HG02981 (cell line): ENCODE measurements around the gene POFUT1.
"Not testable (repeated sequence)": the region's sequence is repeated elsewhere in the genome, so short reads cannot be mapped to it uniquely, and the experiment has no call there.

ENCODE experiments used
- ATAC-seq: cut with Tn5 transposase; IDR thresholded peaks from one replicate; pipeline ENCODE4 v1.9.1; 2021; ENCODE audit warnings: mild to moderate bottlenecking, moderate library complexity; ENCODE audit not compliant: unreplicated experiment

POFUT1 gene

DNA sequence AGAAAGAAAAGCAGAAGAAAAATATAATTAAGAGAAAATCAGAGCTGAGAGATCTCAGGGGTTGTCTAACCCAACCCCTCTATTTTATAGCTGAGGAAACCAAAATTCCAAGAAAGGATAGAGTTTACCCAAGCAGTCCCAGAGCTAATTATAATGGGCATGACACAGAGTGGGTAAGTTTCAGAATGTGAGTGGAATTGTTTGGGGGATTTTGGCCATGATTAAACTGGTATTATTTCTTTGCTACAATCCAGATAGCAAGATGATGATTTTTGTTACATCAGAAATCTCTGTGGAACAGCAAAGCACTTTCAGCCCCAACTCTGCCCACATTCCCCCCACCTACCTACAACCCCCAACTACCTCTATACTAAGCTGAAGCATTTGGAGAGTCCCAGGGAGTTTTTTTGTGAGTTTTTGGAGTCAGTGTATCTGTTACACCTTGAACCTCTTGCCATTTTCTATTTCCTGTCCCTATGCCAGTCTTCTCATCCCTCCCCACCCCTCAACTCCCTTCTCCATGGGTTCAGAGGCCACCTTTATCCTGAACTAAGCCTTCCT lies 24.7 kb downstream of the POFUT1 start:
- no peak for ATAC-seq

DNA sequence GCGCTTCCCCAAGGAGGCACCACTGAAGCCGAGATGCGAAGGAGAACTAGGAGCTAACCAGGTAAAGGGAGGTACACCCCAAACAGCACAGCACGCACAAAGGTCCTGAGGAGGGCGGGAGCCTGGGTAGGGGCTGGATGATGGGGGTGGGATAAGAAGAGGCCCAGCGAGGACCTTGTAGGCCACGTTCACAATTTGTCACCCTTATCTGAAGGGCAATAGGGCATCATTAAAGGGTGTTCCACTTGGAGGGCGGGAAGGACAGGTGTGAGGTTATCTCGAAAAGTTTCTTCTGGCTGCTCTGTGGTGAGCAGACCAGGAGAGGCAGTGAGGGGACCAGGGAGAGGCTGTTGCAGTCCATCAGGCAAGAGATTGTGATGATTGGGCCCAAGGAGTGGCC lies 25.6 kb downstream of the POFUT1 start:
- no peak for ATAC-seq

DNA sequence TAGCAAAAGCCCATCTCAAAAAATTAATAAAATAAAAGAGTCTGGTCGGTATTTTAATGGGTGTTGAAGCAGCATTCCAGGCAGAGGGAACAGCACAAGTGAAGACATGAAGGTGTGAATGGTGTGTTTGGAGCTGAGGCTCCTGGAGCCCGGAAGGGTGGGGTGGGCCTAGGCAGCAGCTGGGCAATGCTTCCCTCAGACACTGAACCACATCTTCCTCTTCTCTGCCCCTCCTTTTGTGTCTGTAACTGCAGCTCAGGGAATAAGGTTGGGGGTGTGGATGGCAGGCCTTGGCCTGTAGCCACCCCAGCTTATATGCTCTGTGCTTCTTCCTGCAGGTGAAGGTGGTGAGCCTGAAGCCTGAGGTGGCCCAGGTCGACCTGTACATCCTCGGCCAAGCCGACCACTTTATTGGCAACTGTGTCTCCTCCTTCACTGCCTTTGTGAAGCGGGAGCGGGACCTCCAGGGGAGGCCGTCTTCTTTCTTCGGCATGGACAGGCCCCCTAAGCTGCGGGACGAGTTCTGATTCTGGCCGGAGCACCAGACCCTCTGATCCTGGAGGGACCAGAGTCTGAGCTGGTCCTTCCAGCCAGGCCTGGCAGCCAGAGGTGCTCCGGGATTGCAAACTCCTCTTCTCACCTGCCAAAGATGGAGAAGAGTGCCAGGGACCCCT lies 26.6 kb downstream of the POFUT1 start:
- ATAC-seq: no peak

DNA sequence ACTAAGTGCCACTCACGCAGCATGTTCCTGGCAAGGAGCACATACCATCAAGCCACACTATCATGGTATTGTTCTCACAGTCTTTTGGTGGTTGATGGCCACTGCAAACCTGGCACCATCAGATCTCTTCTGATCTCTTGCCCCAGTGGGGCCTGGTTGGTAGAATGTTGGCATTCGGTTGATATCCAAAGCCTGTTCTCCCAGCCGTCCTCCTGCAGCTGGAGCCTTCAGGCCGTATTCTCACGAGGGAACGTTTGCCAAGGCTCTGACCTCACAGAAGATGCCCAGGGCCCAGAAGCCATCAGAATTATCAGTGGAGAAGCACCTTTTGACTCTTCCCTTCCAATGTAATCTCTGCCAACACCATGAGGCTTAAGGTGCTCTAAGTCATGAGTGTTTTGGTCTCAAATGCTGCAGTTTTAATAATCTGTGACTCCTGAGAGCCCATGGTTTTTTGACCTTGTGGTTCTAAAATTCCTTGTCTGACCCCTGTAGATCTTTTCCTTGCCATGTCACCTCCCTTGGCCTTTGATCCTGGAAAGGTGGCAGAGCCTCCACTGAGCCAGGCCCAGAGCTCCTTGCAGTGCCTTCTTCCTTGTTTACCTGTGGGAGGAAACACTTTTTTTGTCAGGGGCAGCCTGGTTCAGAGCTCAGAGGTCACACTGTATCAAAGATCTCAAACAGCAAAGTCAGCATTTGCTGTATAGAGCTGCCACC lies 27.8 kb downstream of the POFUT1 start:
- ATAC-seq: no peak

DNA sequence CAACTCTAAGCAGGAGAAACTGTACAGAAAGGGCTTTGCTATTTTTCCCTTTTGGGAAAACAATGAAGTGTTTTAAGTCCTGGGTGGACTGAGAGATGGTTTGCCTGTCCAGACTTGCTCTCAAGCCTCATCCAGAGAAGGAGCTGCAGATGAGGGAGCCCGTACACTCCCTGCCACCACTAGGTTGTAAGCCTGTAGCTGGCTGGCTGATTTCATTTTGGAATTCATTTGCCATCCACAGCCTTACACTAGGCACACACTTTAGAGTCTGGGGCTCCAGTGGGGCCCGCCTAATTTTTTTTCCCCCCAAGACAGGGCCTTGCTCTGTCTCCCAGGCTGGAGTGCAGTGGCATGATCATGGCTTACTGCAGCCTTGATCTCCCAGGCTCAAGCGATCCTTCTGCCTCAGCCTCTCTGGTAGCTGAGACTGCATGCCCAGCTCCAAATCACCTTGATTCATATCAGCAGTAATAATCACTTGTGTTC lies 28.4 kb downstream of the POFUT1 start:
- ATAC-seq: no peak

DNA sequence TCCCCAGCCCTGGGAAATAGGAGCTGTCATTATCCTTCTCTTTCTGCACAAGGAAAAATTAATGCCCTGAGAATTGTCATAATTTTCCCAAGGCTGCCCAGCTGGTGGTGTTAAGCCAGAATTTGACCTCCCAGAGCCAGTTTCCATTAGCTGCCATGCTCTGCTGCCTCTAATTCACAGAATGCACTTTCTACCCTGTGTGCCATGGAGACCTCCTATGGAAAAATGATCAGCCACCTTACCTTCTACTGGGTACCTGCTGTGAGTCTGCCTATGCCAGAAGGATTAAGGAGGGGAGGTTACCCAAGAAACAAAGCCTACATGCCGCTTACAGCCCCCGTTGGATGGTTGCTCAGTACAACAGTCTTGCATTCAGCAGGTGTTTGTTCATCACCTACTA lies 29.1 kb downstream of the POFUT1 start:
- ATAC-seq: no peak

DNA sequence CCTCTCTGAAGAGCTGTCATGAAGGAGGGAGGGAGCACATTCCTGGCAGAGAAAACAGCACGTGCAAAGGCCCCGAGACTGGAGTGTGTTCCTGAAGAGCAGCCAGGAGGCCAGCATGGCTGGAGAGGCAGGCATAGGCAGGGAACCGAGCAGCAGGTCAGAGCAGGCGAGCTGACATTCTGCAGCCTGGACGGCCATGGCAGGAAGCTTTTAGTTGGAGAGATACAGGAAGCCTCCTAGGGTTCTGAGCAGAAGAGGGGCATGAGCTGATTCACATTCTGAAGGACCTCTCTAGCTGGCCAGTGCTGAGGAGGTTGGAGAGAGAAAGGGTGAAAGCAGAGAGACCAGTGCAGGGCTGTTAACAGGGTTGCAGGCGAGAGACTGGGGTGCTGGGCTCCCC lies 29.7 kb downstream of the POFUT1 start:
- no peak for ATAC-seq

DNA sequence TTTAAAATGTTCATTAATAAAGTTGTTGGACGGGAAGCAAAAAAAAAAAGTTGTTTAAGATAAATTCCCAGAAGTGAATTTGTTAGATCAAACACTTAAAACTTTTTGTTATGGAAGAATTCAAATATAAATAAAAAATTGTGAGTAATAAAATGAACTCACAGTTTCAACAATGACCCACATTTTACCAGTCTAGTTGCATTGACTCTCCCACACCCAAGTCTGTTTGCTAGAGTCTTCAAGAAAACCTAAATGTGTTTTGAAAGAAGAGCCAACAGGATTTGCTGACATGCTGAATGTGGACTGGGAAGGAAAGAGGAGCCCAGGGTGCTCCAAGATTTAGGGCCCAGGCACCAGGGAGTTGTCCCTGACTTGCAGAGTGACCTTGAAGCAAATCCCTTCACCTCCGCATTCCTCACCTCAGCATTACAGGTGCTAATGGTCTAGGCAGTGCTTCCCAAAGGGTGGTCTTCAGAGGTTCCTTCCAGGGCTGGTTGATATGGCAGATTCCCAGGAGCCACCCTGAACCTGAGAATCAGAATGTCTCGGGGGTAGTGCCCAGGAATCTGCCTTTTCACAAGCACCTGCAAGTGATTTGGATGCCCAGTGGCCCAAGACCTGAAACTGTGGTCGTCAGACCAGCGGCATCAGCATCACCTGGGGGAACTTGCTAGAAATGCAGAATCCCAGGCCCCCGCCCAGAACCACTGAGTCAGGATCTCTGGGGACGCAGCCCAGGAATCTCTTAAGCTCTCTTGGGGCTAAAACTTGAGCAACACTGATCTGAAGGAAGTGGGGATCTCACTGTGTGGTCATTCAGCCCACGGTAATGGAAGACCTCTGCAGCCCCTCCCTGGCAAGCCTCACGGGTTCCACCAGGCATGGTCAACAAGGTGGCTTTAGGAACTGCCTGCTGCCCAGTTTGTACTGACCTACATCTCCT lies 31.1 kb downstream of the POFUT1 start:
- ATAC-seq: no peak

DNA sequence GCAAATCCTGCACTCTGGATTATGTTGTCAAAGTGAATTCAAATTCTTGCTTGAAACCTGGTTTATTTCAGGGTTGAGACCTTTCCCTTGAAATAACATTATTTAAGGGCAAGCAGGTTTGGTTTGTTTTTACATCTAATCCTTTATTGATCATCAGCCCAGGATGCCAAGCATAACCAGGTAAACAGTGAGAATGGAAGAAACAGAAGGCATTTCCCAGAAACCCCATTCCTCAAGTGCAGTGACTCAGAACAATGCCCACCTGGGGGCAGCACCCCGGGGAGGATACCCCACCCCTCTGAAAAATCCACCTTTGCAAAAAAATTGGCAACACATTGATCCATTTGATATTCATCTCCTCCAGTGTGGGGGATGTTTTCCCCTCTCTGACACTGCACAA lies 32.5 kb downstream of the POFUT1 start:
- ATAC-seq: no peak

DNA sequence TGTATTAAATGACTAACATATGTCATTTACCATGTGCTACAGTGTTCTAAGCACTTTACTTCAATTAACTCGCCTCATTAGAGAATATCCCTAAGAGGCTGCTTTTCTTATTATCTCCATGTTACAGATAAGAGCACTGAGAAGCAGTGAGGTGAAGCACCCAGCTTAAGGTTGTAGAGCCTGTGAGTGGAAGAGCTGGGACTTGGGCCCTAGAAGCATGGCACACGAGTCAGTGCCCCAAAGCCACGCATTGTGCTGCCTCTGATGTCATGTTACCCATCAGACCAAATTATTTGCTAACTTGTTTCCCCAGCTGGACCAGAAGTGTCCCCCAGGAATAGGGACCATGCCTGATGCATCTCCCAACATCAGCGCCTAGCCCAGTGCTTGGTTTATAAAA lies 34.1 kb downstream of the POFUT1 start:
- no peak for ATAC-seq

DNA sequence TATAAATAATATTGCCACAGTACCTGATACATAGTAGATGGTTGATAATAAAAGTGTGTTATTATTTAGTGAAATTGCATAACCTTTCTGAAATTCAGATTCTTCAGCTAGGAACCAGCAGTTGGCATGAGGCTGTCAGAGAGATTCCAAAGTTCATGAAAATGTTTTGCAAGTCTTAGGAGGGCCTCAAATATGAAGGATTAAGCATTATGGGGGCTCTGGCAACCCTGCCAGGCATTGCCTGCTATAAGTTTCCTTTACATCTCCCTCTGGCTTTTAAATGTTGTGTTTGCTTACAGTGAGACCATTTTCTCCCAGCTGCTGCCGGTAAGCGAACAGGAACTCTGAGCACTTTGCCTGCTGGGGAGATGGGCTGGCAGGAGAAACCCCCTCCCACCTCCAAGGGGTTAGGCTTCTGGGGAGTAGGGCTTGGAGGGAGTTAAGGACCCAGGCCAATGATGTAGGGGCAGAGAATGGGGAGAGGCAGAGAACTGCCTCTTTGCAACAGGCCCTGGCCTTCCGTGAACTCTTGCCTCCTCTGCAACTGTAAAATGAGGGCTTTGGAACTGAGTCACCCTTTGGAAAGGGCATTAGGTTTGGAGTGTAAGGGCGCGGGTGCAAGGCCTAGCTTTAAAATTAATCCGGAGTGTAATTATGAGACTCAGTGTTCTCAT lies 36.6 kb downstream of the POFUT1 start:
- ATAC-seq: no peak

DNA sequence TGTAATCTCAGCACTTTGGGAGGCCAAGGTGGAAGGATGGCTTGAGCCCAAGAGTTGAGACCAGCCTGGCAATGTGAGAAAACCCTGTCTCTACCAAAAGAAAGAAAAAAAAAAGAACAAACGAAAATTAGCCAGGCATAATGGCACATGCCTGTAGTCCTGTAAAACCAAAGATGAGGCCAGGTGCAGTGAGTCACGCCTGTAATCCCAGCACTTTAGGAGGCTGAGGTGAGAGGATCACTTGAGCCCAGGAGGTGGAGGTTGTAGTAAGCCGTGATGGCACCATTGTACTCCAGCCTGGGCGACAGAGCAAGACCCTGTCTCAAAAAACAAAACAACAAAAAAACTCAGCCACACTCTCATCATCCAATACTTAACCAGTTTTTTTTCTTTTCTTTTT lies 37.3 kb downstream of the POFUT1 start:
- no peak for ATAC-seq

DNA sequence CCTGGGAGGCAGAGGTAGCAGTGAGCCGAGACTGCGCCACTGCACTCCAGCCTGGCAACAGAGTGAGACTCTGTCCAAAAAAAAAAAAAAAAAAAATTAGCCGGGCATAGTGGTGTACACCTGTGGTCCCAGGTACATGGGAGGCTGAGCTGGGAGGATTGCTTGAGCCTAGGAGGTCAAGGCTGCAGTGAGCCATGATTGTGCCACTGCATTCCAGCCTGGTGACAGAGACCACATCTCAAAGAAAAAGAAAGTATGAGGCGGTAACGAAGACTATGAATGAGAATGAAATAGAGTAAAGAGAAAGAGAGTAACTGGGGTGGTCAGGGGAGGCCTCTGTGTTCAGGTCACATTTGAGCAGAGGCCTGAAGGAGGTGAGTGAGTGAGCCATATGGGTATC lies 38.5 kb downstream of the POFUT1 start:
- not testable (repeated sequence) for ATAC-seq

DNA sequence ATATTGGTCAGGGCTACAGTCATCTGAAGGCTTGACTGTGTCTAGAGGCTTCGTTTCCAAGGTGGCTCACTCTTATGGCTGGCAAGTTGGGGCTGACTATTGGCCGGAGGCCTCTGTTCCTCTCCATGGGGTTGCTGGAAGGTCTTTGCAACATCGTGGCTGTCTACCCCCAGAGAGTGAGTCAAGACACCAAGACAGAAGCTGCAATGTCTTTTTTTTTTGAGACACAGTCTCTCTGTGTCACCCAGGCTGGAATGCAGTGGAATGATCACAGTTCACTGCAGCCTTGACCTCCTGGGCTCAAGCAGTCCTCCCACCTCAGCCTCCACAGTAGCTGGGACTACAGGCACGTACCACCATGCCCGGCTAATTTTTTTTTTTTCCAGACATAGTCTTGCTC lies 40.4 kb downstream of the POFUT1 start:
- ATAC-seq: no peak

DNA sequence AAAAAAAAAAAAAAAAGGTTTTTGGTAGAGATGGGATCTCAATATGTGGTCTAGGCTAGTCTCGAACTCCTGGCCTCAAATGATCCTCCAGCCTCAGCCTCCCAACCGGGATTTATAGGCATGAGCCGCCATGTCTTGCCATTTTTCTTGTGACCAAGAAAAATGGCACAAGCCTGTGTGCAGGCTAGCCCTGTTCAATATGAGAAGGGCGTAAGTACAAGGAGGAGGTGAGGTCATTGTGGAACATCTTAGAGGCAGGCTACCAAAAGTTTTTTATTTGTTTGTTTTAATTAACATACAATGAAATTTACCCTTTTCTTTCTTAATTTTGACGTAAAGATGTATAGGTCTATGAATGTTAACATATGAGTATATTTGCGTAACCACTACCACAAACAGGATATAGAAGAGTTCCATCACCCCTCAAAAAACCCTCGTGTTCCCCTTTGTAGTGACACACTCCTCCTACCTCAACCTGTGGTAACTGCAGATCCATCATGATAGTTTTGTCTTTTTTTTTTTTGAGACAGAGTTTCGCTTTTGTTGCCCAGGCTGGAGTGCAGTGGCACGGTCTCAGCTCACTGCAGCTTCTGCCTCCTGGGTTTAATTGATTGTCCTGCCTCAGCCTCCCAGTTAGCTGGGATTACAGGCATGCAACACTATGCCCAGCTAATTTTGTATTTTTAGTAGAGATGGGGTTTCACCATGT lies 41.5 kb downstream of the POFUT1 start:
- ATAC-seq: no peak

DNA sequence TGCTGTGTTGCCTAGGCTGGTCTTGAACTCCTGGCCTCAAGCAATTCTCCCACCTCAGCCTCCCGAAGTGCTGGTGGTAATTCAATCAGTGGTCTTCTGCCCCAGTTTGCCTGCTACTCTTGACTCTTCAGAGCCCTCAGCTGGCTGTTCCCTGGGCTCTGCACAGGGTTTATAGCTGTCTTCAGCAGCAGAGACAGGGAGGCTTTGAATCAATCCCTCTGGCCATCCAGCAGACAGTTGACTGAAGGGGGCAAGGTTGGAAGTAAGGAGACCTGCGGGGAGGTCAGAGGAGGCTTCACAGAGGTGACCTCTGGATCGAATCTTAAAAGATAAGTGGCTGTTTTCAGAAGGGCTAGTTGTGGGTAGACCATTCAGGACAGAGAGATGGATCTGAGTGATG lies 43.8 kb downstream of the POFUT1 start:
- no peak for ATAC-seq

DNA sequence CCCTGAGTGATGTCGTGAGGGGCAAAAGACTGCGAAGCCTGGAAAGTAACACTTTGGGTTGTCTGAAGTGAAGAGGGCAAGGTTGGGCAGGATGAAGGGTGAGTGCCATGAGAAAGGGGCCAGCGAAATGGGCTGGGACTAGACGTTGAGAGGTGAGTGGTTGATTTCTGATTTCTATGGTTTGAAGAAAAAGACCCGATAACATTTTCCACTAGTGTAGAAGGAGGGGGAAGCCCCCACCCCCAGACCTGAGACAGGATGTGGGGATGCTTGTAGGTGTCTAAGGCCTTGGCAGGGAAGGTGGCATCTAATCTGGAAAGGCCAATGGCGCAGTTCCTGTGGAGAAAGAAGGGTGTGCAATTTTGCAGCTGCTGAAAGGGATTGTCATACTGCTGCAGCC lies 44.5 kb downstream of the POFUT1 start:
- ATAC-seq: no peak

DNA sequence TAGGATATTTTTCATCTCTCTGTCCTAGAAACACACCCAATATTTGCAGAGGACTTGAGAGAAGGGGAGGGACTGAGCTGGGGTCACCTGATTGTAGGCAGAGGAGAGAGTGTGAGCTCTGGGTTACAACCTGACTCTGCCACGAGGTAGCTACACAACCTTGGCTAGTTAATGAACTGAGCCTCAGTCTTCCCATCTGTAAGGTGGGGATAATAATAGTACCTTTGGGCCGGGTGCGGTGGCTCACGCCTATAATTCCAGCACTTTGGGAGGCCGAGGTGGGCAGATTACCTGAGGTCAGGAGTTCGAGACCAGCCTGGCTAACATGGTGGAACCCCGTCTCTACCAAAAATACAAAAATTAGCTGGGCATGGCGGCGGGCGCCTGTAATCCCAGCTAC lies 53.3 kb downstream of the POFUT1 start:
- not testable (repeated sequence) for ATAC-seq

DNA sequence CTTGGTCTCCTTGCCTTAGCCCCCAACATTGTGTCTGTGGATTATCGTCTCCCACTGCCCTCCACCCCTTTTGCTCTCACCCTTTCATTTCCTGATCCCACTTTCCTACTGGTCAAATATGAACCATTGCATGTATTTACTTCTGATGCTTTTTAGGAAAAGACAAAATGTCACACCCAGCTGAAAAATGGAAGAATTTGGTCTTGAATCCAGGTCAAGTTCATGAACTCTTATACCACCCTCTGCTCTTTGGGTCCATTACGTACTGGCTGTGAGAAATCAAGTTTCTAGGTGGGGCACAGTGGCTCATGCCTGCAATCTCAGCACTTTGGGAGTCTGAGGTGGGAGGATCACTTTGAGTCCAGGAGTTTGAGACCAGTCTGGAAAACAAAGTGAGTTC lies 54.0 kb downstream of the POFUT1 start:
- ATAC-seq: no peak

DNA sequence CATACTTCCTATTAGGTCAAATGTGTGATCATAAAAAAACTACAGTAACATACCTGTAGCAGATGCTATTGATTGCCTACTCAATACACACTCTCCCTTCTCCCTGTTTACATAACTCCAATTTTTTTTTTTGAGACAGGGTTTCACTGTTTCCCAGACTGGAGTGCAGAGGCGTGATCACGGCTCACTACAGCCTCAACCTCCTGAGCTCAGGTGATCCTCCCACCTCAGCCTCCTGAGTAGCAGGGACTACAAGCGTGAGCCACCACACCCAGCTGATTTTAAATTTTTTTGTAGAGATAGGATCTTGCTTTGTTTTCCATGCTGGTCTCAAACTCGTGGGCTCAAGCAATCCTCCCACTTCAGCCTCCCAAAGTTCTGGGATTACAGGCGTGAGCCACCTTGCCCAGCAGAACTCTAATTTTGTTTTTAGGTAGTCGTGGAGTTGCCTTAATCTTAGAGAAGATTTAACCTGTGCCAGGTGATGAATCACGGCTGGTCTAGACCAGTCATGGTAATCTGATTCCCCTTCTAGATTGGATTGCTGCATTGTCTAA lies 55.8 kb downstream of the POFUT1 start:
- ATAC-seq: no peak
